Measurements from ENCODE around the gene ARHGAP5. TPM values are rescaled to one million over a fixed set of nuclear protein-coding genes. Genes with fewer than 3 reads are reported as not detected.

Gene ARHGAP5
- total RNA-seq, 1 experiment from 2014 or later, result 66.9 TPM

GRCh38 chr14:32033543-32033942 lies 43.6 kb upstream of the ARHGAP5 start:
- H3K4me3 Mint-ChIP-seq, result no peak overlapping the region
- H3K4me1 Mint-ChIP-seq, result no peaks in the 10 kb centered on the region
- ChIA-PET CTCF (no interaction called here), POLR2A (no interaction called here)
- TF ChIP-seq MAX (CRISPR knock-in tag; IDR thresholded peaks at IDR 0.05), result no peak
- TF ChIP-seq EMX1 (CRISPR knock-in tag; IDR thresholded peaks at IDR 0.05), result no peak
- no peak for DNase-seq (ENCODE audit: low spot score)
- 0 out of 2 replicates have a peak, but pooled peaks cover 7% of the 10 kb centered on the region for H3K9me3 Mint-ChIP-seq
- ATAC-seq, result no peak
- H3K36me3 Mint-ChIP-seq, result no peaks in the 10 kb centered on the region
- no peak overlapping the region for H3K27ac Mint-ChIP-seq
- no peaks in the 10 kb centered on the region for H3K27me3 Mint-ChIP-seq (ENCODE audit: low read depth)

- DNase-seq (ENCODE audit: low spot score) (no peak), ATAC-seq (no peak)
- Mint-ChIP-seq H3K27me3 (ENCODE audit: low read depth) (no peaks in the 10 kb centered on the region), H3K4me1 (peaks cover 3% of the 10 kb centered on the region; the same call in 1 of the 2 replicates), H3K4me3 (no peak overlapping the region), H3K9me3 (peaks cover 5% of the 10 kb centered on the region; the same call in 1 of the 2 replicates), H3K27ac (no peak overlapping the region), H3K36me3 (no peaks in the 10 kb centered on the region)
- TF ChIP-seq NFE2L1 (CRISPR knock-in tag; IDR thresholded peaks at IDR 0.05) (no peak), ZNF138 (CRISPR knock-in tag; conservative IDR thresholded peaks at IDR 0.05) (no peak), NR3C1 (CRISPR knock-in tag; conservative IDR thresholded peaks at IDR 0.05; ENCODE audit: low read depth) (no peak), TCF7 (CRISPR knock-in tag; IDR thresholded peaks at IDR 0.05; ENCODE audit: low read depth) (no peak), FOXP1 (CRISPR knock-in tag; IDR thresholded peaks at IDR 0.05; ENCODE audit: borderline replicate concordance) (no peak), SP1 (CRISPR knock-in tag; conservative IDR thresholded peaks at IDR 0.05) (no peak), IRF2 (CRISPR knock-in tag; IDR thresholded peaks at IDR 0.05; ENCODE audit: borderline replicate concordance, low read depth) (no peak), ATF2 (CRISPR knock-in tag; IDR thresholded peaks at IDR 0.05; ENCODE audit: borderline replicate concordance, low read depth) (no peak), ZNF263 (CRISPR knock-in tag; IDR thresholded peaks at IDR 0.05; ENCODE audit: low read depth) (no peak), ZNF121 (CRISPR knock-in tag; IDR thresholded peaks at IDR 0.05) (no peak), ZNF317 (CRISPR knock-in tag; IDR thresholded peaks at IDR 0.05; ENCODE audit: borderline replicate concordance, low read depth) (no peak)
- TF ChIP-seq, protein P1, sequence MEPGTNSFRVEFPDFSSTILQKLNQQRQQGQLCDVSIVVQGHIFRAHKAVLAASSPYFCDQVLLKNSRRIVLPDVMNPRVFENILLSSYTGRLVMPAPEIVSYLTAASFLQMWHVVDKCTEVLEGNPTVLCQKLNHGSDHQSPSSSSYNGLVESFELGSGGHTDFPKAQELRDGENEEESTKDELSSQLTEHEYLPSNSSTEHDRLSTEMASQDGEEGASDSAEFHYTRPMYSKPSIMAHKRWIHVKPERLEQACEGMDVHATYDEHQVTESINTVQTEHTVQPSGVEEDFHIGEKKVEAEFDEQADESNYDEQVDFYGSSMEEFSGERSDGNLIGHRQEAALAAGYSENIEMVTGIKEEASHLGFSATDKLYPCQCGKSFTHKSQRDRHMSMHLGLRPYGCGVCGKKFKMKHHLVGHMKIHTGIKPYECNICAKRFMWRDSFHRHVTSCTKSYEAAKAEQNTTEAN (CRISPR knock-in tag; IDR thresholded peaks at IDR 0.05), result no peak
- TF ChIP-seq, protein P2, sequence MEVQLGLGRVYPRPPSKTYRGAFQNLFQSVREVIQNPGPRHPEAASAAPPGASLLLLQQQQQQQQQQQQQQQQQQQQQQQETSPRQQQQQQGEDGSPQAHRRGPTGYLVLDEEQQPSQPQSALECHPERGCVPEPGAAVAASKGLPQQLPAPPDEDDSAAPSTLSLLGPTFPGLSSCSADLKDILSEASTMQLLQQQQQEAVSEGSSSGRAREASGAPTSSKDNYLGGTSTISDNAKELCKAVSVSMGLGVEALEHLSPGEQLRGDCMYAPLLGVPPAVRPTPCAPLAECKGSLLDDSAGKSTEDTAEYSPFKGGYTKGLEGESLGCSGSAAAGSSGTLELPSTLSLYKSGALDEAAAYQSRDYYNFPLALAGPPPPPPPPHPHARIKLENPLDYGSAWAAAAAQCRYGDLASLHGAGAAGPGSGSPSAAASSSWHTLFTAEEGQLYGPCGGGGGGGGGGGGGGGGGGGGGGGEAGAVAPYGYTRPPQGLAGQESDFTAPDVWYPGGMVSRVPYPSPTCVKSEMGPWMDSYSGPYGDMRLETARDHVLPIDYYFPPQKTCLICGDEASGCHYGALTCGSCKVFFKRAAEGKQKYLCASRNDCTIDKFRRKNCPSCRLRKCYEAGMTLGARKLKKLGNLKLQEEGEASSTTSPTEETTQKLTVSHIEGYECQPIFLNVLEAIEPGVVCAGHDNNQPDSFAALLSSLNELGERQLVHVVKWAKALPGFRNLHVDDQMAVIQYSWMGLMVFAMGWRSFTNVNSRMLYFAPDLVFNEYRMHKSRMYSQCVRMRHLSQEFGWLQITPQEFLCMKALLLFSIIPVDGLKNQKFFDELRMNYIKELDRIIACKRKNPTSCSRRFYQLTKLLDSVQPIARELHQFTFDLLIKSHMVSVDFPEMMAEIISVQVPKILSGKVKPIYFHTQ (CRISPR knock-in tag; IDR thresholded peaks at IDR 0.05), result no peak
- TF ChIP-seq, protein P3, sequence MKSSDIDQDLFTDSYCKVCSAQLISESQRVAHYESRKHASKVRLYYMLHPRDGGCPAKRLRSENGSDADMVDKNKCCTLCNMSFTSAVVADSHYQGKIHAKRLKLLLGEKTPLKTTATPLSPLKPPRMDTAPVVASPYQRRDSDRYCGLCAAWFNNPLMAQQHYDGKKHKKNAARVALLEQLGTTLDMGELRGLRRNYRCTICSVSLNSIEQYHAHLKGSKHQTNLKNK (CRISPR knock-in tag; IDR thresholded peaks at IDR 0.05), result no peak
- TF ChIP-seq, protein P4, sequence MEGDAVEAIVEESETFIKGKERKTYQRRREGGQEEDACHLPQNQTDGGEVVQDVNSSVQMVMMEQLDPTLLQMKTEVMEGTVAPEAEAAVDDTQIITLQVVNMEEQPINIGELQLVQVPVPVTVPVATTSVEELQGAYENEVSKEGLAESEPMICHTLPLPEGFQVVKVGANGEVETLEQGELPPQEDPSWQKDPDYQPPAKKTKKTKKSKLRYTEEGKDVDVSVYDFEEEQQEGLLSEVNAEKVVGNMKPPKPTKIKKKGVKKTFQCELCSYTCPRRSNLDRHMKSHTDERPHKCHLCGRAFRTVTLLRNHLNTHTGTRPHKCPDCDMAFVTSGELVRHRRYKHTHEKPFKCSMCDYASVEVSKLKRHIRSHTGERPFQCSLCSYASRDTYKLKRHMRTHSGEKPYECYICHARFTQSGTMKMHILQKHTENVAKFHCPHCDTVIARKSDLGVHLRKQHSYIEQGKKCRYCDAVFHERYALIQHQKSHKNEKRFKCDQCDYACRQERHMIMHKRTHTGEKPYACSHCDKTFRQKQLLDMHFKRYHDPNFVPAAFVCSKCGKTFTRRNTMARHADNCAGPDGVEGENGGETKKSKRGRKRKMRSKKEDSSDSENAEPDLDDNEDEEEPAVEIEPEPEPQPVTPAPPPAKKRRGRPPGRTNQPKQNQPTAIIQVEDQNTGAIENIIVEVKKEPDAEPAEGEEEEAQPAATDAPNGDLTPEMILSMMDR (IDR thresholded peaks at IDR 0.05), result no peak
- TF ChIP-seq, protein P5, sequence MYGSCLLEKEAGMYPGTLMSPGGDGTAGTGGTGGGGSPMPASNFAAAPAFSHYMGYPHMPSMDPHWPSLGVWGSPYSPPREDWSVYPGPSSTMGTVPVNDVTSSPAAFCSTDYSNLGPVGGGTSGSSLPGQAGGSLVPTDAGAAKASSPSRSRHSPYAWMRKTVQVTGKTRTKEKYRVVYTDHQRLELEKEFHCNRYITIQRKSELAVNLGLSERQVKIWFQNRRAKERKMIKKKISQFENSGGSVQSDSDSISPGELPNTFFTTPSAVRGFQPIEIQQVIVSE (CRISPR knock-in tag; IDR thresholded peaks at IDR 0.05; ENCODE audit: borderline replicate concordance), result no peak
- TF ChIP-seq, protein P6, sequence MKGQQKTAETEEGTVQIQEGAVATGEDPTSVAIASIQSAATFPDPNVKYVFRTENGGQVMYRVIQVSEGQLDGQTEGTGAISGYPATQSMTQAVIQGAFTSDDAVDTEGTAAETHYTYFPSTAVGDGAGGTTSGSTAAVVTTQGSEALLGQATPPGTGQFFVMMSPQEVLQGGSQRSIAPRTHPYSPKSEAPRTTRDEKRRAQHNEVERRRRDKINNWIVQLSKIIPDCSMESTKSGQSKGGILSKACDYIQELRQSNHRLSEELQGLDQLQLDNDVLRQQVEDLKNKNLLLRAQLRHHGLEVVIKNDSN (CRISPR knock-in tag; IDR thresholded peaks at IDR 0.05), result no peak
- ChIA-PET CTCF (no interaction called here), POLR2A (no interaction called here)
These were observed 38.2 kb upstream of the ARHGAP5 start for GRCh38 chr14:32038876-32039275.
